ENCODE measurements around the gene CNNM2.

Gene CNNM2

DNA sequence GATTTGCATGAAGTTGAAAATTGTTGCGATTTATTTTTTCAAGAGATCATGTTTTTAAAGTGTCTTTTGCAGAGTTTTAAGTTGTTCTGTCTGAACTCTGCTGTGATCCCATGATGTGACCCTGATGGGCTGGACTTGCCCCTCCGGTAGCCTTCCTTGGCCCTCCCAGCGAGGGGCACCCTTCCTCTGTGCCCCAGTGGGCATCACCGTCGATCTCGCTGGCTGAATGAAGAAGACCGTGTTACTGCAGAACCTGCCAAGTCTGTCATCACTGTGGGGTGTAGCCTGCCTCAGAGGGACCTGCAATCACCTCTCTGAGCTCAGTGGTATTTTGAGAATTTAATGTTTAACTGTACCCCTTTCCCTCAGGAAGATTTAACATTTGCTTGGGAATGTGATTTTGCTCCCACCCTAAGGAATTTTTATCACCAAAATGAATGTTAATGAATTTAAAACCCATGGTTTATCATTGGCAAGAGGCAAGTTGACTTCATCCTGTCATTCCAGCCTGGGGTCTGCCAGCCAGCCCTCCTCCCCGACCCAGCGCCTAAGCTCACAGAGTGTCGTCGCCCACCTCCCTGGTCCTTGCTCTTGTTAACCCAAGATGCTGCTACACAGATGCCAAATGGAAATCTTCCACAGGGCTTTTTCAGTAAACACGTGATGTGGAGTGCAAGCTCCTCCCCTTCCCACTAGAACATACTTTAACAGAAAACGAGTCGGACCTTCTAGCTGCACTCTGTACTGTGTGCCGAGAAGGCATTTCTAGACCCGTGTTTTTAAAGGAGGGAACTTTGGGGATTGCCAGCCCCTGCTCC, 159.6 kb downstream of the CNNM2 start:
- Histone ChIP-seq H3K27ac (ENCODE audit: low read depth, low read length) (no peak overlapping the region), H3K79me2 (ENCODE audit: insufficient read depth, low read length) (no peaks in the 10 kb centered on the region), H4K20me1 (ENCODE audit: low read depth, low read length) (no peaks in the 10 kb centered on the region), H3K4me2 (ENCODE audit: low read depth, low read length, poor library complexity, severe bottlenecking) (no peak overlapping the region), H3K9ac (ENCODE audit: low read length) (no peak overlapping the region), H3K27me3 (ENCODE audit: low read length) (no peaks in the 10 kb centered on the region), H3K4me3 (ENCODE audit: insufficient read depth, low read length, poor library complexity, severe bottlenecking) (no peak overlapping the region), H2AFZ (ENCODE audit: low read depth, low read length, severe bottlenecking) (no peak overlapping the region), H3K9me2 (replicated peaks; ENCODE audit: insufficient read depth, low read length) (no peaks in the 10 kb centered on the region), H3K9me3 (ENCODE audit: insufficient read depth, low read length) (no peaks in the 10 kb centered on the region), H3F3A (ENCODE audit: insufficient read depth) (no peaks in the 10 kb centered on the region), H3K36me3 (ENCODE audit: low read length) (no peaks in the 10 kb centered on the region)
- TF ChIP-seq, protein P1, sequence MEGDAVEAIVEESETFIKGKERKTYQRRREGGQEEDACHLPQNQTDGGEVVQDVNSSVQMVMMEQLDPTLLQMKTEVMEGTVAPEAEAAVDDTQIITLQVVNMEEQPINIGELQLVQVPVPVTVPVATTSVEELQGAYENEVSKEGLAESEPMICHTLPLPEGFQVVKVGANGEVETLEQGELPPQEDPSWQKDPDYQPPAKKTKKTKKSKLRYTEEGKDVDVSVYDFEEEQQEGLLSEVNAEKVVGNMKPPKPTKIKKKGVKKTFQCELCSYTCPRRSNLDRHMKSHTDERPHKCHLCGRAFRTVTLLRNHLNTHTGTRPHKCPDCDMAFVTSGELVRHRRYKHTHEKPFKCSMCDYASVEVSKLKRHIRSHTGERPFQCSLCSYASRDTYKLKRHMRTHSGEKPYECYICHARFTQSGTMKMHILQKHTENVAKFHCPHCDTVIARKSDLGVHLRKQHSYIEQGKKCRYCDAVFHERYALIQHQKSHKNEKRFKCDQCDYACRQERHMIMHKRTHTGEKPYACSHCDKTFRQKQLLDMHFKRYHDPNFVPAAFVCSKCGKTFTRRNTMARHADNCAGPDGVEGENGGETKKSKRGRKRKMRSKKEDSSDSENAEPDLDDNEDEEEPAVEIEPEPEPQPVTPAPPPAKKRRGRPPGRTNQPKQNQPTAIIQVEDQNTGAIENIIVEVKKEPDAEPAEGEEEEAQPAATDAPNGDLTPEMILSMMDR (IDR thresholded peaks at IDR 0.05; ENCODE audit: insufficient read depth, low read length, poor library complexity, severe bottlenecking) = no peak
- no peak for TF ChIP-seq EZH2phosphoT487 (conservative IDR thresholded peaks at IDR 0.05; ENCODE audit: low read length)

DNA sequence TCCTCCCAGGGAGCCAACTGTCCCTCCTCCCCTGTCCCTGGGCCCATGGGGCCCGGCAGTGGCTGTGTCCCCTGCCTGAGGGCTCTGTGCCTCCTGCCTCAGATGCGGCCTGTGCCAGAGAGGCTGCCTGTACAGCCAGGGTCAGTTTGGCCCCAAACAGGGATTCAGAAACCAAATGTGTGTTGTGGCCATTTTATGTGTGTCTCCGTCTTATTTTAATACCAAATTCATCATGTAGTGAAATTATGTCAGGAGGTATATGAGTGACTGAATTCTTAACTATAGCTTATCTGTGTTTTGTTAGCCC, 160.2 kb downstream of the CNNM2 start:
- Histone ChIP-seq H3K9me3 (ENCODE audit: insufficient read depth, low read length) (no peaks in the 10 kb centered on the region), H3K79me2 (ENCODE audit: insufficient read depth, low read length) (no peaks in the 10 kb centered on the region), H3K9me2 (replicated peaks; ENCODE audit: insufficient read depth, low read length) (no peaks in the 10 kb centered on the region), H3K4me2 (ENCODE audit: low read depth, low read length, poor library complexity, severe bottlenecking) (no peak overlapping the region), H3F3A (ENCODE audit: insufficient read depth) (no peaks in the 10 kb centered on the region), H3K27ac (ENCODE audit: low read depth, low read length) (no peak overlapping the region), H3K27me3 (ENCODE audit: low read length) (no peaks in the 10 kb centered on the region), H3K9ac (ENCODE audit: low read length) (no peak overlapping the region), H4K20me1 (ENCODE audit: low read depth, low read length) (no peaks in the 10 kb centered on the region), H3K36me3 (ENCODE audit: low read length) (no peaks in the 10 kb centered on the region), H3K4me3 (ENCODE audit: insufficient read depth, low read length, poor library complexity, severe bottlenecking) (no peak overlapping the region), H2AFZ (ENCODE audit: low read depth, low read length, severe bottlenecking) (no peak overlapping the region)
- TF ChIP-seq EZH2phosphoT487 (conservative IDR thresholded peaks at IDR 0.05; ENCODE audit: low read length) = no peak
- TF ChIP-seq, protein P1 (IDR thresholded peaks at IDR 0.05; ENCODE audit: insufficient read depth, low read length, poor library complexity, severe bottlenecking) = no peak

DNA sequence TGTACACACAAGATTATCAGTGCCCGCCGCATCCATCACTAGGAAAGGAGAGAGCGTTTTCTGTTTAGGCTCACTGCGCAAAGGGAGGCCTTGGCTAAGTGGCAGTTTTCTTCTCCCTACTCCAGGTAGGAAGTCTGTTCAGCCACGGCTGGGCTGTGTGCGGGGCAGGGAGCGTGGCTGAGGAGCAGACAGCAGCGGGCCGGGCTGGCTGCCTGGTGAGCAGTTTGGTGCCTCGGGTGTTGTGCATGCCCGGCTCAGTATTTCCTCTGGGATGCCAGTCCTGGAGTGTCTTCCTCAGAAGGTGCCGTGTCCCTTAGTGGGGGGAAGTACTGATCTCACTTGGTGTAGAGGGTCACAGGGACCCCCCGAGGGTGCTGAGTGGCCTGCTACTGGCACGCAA, 160.6 kb downstream of the CNNM2 start:
- H3K36me3 ChIP-seq (ENCODE audit: low read length) = no peaks in the 10 kb centered on the region
- TF ChIP-seq, protein P1 (IDR thresholded peaks at IDR 0.05; ENCODE audit: insufficient read depth, low read length, poor library complexity, severe bottlenecking) = no peak
- no peak for TF ChIP-seq EZH2phosphoT487 (conservative IDR thresholded peaks at IDR 0.05; ENCODE audit: low read length)
- no peaks in the 10 kb centered on the region for H3K9me3 ChIP-seq (ENCODE audit: insufficient read depth, low read length)
- no peaks in the 10 kb centered on the region for H3K79me2 ChIP-seq (ENCODE audit: insufficient read depth, low read length)
- H3K9ac ChIP-seq (ENCODE audit: low read length) = no peak overlapping the region
- H3K27ac ChIP-seq (ENCODE audit: low read depth, low read length) = no peak overlapping the region
- H2AFZ ChIP-seq (ENCODE audit: low read depth, low read length, severe bottlenecking) = no peak overlapping the region
- H3K4me3 ChIP-seq (ENCODE audit: insufficient read depth, low read length, poor library complexity, severe bottlenecking) = no peak overlapping the region
- H3K27me3 ChIP-seq (ENCODE audit: low read length) = no peaks in the 10 kb centered on the region
- no peak overlapping the region for H3K4me2 ChIP-seq (ENCODE audit: low read depth, low read length, poor library complexity, severe bottlenecking)
- no peaks in the 10 kb centered on the region for H3F3A ChIP-seq (ENCODE audit: insufficient read depth)
- no peaks in the 10 kb centered on the region for H3K9me2 ChIP-seq (replicated peaks; ENCODE audit: insufficient read depth, low read length)
- no peaks in the 10 kb centered on the region for H4K20me1 ChIP-seq (ENCODE audit: low read depth, low read length)

All from SU-DHL-6 (cell line).